ENCODE data around the gene BCL6B. TPM values are rescaled to one million over a fixed set of nuclear protein-coding genes. Genes with fewer than 3 reads are reported as not detected.

The BCL6B gene
- total and polyA plus RNA-seq, 12 donors: 9.5 to 35.4 (median 15.9) TPM

DNA sequence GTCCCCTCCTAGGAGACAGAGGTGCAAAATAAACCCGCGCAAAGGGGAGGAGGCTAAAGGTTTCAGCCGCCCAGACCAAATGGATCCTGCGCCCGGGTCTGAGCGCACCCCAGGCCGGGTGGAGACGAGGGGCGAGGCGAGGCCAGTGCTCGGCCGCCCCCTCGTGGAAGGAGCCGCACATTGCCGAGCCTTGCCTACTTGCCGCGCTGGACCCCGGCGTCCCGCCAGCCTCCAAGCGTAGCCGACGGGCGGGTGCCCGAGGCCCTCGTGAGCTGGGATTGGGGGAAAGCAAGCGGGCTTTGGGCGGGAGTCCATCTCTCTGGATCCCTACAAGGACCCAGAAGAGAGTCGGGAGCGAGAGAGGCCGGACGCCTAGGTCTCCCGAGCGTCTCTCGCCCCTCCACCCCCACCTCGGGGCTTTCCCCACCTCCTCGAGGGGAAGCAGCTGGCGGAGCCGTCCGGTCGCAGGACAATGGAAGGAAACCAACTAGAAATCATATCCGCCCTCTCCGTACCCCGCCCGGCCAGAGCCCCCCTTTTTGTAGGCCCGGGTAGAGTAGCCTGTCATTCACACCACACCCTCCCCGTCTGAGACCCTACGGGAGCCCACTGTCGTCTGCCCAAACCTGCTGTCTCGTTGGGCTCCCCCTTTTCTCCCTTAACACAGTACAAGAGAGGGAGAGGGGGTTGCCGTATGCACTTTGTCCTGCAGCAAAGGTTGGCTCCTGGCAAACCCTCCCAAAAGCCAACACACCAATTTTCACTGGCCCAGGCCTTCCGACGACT is 664 bp upstream of the BCL6B start:
- Histone ChIP-seq H3K27me3 (peaks cover 0 to 18% (median 10%) of the 10 kb centered on the region in 7 donors), H3K4me3 (peak overlapping the region; percentile 9 to 68 (median 59)), H3K4me1 (peaks cover 20 to 81% (median 56%) of the 10 kb centered on the region in 9 donors), H3K9me3 (no peaks in the 10 kb centered on the region), H3K27ac (peak overlapping the region; percentile 87 to 100 (median 96)), H3K36me3 (peaks cover 0 to 36% (median 0%) of the 10 kb centered on the region in 9 donors)
- WGBS, 2 donors: 1% methylated on average over 50 to 53 of the region's 53 CpGs
- DNase-seq: peak; percentile 86 to 89
- peak; percentile 56 to 75 (median 69) for ATAC-seq
- intact Hi-C loops (cut with DNase I): loop anchor here in 7 of 10 donors (5.0 to 10.0 kb wide), 3 partner anchors 110 to 370 kb away; partner anchors contain the start of genes C17orf100 (in 1 of the 7), MED31 (in 1 of the 7) and XAF1 (in 1 of the 7)
- TF ChIP-seq, protein P1, sequence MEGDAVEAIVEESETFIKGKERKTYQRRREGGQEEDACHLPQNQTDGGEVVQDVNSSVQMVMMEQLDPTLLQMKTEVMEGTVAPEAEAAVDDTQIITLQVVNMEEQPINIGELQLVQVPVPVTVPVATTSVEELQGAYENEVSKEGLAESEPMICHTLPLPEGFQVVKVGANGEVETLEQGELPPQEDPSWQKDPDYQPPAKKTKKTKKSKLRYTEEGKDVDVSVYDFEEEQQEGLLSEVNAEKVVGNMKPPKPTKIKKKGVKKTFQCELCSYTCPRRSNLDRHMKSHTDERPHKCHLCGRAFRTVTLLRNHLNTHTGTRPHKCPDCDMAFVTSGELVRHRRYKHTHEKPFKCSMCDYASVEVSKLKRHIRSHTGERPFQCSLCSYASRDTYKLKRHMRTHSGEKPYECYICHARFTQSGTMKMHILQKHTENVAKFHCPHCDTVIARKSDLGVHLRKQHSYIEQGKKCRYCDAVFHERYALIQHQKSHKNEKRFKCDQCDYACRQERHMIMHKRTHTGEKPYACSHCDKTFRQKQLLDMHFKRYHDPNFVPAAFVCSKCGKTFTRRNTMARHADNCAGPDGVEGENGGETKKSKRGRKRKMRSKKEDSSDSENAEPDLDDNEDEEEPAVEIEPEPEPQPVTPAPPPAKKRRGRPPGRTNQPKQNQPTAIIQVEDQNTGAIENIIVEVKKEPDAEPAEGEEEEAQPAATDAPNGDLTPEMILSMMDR (IDR thresholded peaks at IDR 0.05): peak; percentile 96 to 98 (median 97)

DNA sequence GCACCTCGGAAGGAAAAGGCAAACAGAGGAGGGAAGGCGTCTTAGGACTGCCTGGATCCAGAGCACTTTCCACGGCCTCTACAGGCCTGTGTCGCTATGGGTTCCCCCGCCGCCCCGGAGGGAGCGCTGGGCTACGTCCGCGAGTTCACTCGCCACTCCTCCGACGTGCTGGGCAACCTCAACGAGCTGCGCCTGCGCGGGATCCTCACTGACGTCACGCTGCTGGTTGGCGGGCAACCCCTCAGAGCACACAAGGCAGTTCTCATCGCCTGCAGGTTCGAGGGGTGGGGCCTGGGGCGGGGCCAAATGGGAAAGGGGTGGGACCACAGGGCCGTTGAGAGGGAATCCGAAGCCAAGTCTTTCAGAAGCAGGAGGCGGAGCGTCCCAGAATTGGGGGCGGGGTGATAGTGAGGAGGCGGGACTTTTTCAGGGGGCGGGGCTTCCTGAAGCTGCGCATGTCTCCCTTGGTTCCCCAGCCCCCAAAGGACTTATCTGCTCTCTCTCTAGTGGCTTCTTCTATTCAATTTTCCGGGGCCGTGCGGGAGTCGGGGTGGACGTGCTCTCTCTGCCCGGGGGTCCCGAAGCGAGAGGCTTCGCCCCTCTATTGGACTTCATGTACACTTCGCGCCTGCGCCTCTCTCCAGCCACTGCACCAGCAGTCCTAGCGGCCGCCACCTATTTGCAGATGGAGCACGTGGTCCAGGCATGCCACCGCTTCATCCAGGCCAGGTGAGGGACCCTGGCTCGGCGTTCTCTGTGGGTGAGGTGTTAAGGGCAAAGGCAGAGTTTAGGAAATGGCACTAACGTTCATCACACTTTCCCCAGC is 939 bp downstream of the BCL6B start:
- Histone ChIP-seq H3K4me1 (peaks cover 16 to 81% (median 48%) of the 10 kb centered on the region in 9 donors), H3K9me3 (no peaks in the 10 kb centered on the region), H3K27me3 (peaks cover 0 to 18% (median 10%) of the 10 kb centered on the region in 7 donors), H3K4me3 (peak overlapping the region; percentile 5 to 68 (median 59)), H3K27ac (peak overlapping the region; percentile 87 to 100 (median 96)), H3K36me3 (peaks cover 0 to 39% (median 0%) of the 10 kb centered on the region in 9 donors)
- ATAC-seq: peak; percentile 35 to 79 (median 70)
- intact Hi-C loops (cut with DNase I): loop anchor here in 7 of 10 donors (1.0 to 10.0 kb wide), 4 partner anchors 12 to 371 kb away; partner anchors contain the start of genes C17orf100 (in 1 of the 7), MED31 (in 1 of the 7) and XAF1 (in 1 of the 7)
- TF ChIP-seq, protein P1 (IDR thresholded peaks at IDR 0.05): no peak
- peak; percentile 94 to 96 for DNase-seq
- 27 to 28% methylated on average over 51 of the region's 51 CpGs for WGBS, 2 donors

DNA sequence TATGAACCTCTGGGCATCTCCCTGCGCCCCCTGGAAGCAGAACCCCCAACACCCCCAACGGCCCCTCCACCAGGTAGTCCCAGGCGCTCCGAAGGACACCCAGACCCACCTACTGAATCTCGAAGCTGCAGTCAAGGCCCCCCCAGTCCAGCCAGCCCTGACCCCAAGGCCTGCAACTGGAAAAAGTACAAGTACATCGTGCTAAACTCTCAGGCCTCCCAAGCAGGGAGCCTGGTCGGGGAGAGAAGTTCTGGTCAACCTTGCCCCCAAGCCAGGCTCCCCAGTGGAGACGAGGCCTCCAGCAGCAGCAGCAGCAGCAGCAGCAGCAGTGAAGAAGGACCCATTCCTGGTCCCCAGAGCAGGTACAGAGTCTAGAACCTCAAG is 1.5 kb downstream of the BCL6B start:
- ATAC-seq (no peak), DNase-seq (no peak)
- Histone ChIP-seq H3K9me3 (no peaks in the 10 kb centered on the region), H3K36me3 (peaks cover 0 to 39% (median 0%) of the 10 kb centered on the region in 9 donors), H3K27me3 (peaks cover 0 to 18% (median 10%) of the 10 kb centered on the region in 7 donors), H3K27ac (peak overlapping the region in 6 of 10 donors; percentile 0 to 73 (median 41)), H3K4me3 (peak overlapping the region in 8 of 10 donors; percentile 16 to 68 (median 60)), H3K4me1 (peaks cover 16 to 82% (median 54%) of the 10 kb centered on the region in 9 donors)
- TF ChIP-seq, protein P1 (IDR thresholded peaks at IDR 0.05): no peak
- 66 to 68% methylated on average over 8 of the region's 8 CpGs for WGBS, 2 donors
- intact Hi-C loops (cut with DNase I): loop anchor here in 7 of 10 donors (5.0 to 10.0 kb wide), 3 partner anchors 112 to 372 kb away; partner anchors contain the start of genes C17orf100 (in 1 of the 7), MED31 (in 1 of the 7) and XAF1 (in 1 of the 7)
